ENCODE results near the gene RPL28.

- TF ChIP-seq, protein P1, sequence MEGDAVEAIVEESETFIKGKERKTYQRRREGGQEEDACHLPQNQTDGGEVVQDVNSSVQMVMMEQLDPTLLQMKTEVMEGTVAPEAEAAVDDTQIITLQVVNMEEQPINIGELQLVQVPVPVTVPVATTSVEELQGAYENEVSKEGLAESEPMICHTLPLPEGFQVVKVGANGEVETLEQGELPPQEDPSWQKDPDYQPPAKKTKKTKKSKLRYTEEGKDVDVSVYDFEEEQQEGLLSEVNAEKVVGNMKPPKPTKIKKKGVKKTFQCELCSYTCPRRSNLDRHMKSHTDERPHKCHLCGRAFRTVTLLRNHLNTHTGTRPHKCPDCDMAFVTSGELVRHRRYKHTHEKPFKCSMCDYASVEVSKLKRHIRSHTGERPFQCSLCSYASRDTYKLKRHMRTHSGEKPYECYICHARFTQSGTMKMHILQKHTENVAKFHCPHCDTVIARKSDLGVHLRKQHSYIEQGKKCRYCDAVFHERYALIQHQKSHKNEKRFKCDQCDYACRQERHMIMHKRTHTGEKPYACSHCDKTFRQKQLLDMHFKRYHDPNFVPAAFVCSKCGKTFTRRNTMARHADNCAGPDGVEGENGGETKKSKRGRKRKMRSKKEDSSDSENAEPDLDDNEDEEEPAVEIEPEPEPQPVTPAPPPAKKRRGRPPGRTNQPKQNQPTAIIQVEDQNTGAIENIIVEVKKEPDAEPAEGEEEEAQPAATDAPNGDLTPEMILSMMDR (IDR thresholded peaks at IDR 0.05) = no peak
- TF ChIP-seq EZH2 (IDR thresholded peaks at IDR 0.05) = no peak
- no peak for TF ChIP-seq EZH2phosphoT487 (IDR thresholded peaks at IDR 0.05)
These were observed 22.2 kb downstream of the RPL28 start for GRCh38 chr19:55407800-55408532.
